Esophagus mucosa (tissue), 1 donor: ENCODE results near the gene HS3ST6. TPM values are rescaled to one million over a fixed set of nuclear protein-coding genes. Genes with fewer than 3 reads are reported as not detected.
"Not testable (repeated sequence)": the region's sequence is repeated elsewhere in the genome, so short reads cannot be mapped to it uniquely, and the experiment has no call there.

ENCODE experiments used
- ATAC-seq: fragments of 200-7000 bp; cut with Tn5 transposase; one replicate; pipeline ENCODE4 v1.9.1; 2020
- total RNA-seq: library from RNA; stranded (reverse); gene quantifications from one replicate; pipeline ENCODE4 v1.2.4, GENCODE V29; 2023
- donor health status: DM: yes; HTN: yes; CAD: no.

Gene HS3ST6
- 1.4 TPM for total RNA-seq

DNA sequence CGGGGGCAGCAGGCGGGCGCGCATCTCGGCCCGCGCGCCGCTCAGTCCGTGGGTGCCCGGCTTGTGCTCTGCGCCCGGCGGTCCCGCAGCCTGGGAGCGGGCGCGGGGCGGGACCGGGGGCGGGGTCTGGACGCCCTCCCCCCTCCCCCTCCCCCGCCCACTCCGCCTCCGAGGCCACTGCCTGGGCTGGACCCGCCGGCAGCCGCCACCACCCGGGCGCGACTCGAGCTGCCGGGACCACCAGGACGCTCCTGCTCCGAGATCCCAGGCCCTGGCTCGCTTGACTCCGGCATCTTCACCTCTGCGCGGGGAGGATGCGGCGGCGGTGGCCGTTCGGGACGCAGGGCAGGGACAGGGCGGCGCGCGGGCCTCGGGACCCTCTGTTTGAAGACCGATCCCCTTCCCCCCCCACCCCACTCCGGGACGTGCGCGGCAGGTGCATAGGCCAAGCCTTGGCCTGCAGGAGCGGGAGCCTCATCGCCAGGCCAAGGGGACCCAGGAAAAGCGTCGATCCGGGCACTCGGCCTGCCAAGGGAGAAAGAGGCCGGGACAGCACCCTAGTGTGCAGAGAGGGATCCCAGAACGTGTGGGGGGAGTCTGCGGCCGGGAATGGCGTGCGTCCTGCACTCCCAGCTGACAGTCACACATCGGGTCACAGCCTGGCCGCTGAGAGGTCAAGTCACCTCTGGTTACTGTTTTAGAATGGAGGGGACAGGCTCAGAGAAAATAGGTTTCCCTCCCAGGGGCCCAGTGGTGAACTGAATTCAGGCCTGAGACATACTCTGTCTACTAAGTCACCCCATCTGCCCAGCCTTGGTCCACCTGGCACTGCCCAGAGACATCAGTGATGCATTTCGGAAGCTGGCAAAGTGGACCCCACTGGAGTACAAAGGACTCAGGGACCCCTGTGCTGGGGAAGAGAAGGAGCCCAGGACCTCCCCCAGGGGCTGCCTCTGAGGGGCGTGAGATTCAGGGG, at the start of gene HS3ST6:
Gene HS3ST6 (minus strand): TSS at position 65 of the 976 bp plus-strand sequence. CDS start 92 bp downstream, outside the sequence.
- ATAC-seq = no peak

DNA sequence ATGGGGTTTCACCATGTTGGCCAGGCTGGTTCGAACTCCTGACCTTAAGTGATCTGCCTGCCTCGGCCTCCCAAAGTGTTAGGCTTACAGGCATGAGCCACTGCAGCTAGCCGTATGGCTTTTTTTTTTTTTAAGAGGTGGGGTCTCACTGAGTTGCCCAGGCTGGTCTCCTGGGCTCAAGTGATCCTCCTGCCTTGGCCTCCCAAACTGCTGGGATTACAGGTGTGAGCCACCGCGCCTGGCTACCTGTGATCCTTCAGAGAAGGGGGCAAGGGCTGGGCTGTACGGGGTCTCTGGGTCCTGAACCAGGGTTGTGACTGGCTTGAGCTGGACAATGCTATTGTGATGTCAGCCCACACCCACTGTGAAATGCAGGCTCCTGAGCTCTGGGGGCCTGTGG, 48.2 kb upstream of the HS3ST6 start, which contains the start of gene RNF151:
Gene RNF151 (plus strand): TSS at position 397 of the 400 bp plus-strand sequence. CDS start 26 bp downstream, outside the sequence.
- no peak for ATAC-seq

DNA sequence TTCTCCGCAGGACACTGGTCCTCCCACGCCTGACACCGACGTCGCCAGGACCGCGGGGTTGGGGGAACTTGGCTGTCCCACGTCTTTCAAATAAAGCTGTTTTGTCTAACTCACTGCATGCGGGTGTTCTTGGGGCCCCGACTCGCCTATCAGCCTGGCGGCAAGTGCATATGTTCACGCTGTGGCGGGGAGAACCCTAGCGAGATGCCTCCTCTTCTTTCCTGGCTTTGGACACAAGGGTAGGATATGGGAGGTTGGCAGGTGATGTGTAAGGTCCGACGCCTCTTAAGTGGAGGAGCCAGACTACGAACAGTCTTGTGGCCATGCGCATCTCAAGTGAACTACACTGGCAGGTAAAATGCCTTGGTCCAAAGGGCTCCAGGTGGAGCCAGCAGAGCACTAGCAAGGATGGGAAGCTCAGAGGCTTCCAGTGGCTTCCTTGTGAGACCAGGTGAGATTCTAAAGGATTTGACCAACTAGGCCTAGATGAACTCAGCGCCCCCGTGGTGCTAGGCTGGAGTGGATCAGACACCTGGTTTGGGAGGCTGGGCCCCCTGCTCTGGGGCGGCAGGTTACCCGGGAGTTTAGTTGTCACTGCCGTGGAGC, 47.3 kb upstream of the HS3ST6 start:
- ATAC-seq = no peak

DNA sequence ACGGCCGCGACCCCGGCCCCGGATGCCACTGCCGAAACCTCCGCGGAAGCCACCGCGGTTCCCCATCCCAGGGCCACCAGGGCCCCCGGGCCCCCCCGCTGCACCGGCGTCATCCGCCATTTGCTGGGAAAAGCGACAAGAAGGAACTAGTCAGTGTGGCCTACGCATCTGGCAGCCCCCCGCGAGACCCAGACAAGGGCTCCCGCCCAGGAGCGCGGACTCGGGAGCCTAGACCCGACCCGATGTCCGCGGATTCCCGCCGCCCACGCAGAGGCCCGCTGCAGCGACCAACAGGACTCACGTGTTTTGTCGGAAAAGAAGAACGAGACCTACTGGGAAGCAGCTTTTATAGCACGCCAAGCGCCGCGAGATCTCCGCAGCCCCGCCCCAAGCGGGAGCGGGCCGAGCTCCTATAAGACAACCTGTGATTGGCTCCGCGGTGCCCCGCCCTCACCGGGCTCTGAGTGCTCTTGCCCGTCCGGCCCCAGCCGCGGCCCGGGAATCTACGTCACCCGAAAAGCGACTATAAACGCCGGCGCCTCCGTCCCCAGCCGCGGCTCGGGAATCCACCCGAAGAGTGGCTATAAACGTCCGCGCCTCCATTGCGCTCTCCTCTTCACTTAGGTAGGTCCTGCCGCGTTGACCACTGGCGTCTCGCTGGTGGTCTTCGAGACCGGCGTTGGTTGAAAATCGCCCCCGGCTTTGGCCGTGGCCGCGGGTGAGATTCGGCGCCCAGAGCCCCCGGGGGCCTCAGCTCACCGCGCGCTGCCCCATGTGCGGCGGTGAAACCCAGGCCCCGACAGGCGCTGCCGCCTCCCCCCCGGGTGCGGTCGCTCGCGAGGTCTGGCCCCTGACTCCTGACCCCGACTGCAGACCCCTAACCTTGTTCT, 46.5 kb upstream of the HS3ST6 start, which contains the start of gene RPS2:
Gene RPS2 (minus strand): TSS at position 321 of the 890 bp plus-strand sequence. CDS start 201 bp downstream, at position 120.
- ATAC-seq = peak; percentile 94

DNA sequence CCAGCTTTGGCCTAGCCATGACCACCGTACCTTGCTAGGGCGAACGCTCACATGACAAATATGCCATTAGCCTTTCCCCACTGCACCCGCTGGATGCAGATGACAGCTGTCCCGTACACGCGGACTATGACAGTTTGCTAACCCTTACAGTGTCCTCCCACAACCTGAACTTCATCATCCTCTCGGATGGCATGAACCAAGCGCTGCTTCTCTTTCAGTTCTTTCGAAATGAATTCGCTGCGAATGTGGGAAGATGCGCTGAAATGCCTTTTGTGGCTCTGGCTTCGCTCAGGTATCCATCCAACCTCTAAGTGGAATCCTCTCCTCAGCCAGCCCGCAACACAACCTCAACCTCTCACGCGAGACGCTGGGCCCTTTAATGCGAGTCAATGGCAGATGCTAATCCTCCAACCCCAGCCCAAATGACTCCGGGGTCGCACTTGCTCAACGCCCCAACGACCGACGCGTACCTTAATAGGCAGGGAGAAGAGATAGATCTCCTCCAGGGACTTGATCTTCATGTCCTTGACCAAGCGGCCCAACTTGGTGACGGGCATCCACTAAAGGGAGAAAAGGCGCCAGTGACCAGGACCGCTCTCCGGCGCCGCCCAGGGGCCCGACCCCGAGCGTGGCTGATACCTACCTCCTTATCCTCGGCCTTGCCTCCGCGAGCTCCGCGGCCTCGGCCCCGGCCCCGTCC, 45.7 kb upstream of the HS3ST6 start:
- ATAC-seq = no peak

DNA sequence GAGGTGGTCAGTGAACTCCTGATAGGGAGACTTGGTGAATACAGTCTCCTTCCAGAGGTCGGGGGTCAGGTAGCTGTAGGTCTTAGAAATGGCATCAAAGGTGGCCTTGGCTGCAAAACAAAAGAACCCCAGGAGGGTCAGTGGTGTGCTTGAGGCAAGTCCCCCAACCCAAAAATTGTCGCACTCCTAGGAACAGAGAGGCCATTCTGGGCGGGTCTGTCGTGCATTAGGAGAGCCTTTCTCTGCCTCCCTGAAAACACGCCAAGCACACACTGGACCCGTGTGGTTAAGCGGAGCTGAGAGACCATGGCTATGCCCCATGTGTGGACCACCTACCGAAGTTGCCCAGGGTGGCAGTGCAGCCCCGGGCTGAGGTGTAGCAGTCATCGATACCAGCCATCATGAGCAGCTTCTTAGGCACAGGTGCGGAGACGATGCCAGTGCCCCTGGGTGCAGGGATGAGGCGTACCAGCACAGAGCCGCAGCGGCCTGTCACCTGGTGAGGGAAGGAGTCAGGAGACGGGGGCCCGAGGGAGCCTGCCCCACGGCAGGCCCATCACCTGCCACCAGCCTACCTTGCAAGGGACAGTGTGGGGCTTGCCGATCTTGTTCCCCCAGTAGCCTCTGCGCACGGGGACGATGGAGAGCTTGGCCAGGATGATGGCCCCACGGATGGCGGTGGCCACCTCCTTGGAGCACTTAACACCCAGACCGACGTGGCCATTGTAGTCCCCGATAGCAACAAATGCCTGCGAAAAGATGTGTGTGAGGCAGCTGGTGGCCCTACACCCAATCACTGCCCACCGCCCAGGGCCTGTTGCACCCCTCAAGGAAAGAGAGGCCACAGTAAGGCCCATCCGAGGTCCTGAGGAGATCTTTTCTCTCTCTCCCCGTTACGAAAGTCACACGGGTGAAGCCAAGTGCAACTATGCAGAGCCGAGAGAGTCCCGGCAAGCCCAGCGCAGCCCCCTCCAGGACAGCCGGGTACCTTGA, 44.2 kb upstream of the HS3ST6 start:
- ATAC-seq = not testable (repeated sequence)

DNA sequence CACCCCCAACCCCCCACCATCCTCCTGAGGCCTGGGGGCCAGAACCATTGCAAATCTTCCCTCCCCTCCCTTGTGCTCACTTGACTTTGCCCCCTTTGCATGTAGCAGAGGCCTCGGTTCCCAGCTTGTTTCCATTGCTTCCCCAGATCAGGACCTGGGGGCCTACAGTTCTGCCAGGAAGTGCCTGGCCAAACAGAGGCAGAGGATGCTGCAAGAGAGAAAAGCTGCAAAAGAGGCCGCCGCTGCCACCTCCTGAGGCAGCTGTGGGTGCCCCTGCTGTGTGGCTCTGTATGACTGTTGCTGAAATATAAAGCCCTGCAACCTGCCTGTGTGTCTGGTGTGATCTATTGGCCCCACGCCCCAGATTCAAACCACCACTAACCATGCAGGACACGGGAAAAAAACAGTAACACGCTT, 43.4 kb upstream of the HS3ST6 start:
- no peak for ATAC-seq

DNA sequence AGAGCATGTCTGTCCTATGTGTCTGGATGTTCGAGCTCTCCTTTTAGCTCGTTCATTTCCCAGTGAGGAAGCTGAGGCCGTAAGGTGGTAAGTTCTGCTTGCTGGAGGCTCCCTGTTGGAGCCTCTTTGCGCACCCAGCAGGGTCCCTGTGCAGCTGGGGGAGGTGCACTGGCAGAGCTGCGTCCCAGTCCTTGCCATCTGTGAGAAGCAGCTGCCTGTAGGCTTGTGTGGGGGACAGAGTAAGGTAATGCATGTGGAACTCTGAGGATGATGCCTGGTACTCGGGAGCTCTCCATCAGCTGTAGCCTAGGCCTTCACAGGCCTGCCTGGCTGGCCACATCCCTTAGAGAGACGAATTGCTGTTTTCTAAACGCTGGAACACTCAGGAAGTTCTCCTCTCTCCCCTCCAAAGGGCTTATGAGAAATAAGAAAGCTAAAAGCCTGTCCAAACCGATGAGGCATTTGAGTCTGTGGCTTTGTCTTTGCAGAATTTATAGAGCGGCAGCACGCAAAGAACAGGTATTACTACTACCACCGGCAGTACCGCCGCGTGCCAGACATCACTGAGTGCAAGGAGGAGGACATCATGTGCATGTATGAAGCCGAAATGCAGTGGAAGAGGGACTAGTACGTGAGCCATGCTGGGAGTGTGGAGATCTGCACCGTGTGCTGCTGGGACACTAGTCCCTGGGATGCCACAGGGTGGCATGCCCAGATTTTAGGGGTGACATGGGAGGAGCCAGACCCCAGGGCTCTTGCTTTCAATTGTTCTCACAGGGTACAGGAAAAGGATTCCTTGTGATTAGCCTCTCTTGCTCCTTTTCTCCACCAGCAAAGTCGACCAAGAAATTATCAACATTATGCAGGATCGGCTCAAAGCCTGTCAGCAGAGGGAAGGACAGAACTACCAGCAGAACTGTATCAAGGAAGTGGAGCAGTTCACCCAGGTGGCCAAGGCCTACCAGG, 42.7 kb upstream of the HS3ST6 start:
- ATAC-seq = peak; percentile 6

DNA sequence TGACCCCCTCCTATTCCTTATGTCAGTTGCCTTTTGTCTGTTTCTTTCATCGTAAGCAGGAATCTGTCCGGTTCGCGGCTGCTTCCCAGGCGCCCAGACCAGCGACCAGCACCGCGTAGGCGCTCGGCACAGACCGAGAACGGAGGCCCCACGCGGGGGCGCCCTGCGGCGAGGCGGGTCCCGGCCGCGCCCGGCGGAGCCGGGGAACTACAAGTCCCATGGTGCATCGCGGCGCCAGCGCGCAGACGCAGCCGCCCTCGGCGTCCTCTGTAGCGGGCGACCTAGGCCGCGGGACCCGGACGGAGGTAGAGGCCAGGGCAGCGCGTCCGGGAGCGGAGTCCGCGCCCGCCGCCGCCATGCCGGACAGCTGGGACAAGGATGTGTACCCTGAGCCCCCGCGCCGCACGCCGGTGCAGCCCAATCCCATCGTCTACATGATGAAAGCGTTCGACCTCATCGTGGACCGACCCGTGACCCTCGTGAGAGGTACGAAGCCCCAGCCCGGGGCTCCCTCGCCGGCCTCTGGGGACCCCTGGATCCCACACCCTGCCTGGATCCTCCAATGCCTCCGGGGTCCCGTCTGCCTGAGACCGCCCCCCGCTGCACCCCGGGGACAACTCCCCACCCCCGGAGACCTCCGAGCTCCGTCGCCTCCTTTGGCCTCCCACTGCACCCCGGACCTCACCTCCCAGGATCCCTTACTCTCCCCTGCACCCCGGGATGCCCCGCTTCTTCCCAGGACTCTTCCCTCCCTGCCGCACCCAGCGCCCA, 41.2 kb upstream of the HS3ST6 start, which contains the start of gene NDUFB10:
Gene NDUFB10 (plus strand): TSS at position 270 of the 771 bp plus-strand sequence. CDS start 87 bp downstream, at position 357.
- peak; percentile 83 for ATAC-seq

DNA sequence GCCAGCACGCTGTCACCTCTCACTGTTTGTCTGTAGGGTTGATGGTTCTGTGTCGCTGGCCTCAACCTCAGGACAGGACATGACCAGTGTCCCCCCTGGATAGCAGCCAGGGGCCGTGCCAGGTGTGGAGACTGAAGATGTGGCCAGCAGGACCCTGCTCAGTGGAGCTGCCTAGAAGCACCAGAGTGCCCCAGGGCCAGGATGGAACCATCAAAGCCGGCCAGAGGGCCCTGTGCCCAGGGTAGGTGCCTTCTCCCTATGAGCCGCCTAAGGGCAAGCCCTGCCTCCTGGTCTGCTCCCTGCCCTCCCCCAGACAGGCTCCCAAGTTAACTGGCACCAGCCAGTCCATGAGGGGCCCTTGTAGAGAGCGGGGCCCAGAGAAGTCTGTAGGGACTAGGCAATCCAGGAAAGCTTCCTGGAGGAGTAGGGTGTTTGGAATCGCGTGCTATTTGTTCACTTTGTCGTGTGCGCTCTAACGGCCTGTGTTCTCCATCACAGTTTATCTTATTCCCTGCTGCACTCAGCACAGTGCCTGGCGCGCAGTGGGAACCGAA, 40.6 kb upstream of the HS3ST6 start:
- peak; percentile 14 for ATAC-seq

DNA sequence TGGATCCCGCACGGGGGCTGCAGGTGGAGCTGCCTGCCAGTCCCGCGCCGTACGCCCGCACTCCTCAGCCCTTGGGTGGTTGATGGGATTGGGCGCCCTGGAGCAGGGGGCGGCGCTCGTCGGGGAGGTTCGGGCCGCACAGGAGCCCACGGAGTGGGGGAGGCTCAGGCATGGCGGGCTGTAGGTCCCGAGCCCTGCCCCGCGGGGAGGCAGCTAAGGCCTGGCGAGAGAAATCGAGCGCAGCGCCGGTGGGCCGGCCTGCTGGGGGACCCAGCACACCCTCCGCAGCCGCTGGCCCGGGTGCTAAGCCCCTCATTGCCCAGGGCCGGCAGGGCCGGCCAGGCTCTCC, 39.9 kb upstream of the HS3ST6 start:
- not testable (repeated sequence) for ATAC-seq

DNA sequence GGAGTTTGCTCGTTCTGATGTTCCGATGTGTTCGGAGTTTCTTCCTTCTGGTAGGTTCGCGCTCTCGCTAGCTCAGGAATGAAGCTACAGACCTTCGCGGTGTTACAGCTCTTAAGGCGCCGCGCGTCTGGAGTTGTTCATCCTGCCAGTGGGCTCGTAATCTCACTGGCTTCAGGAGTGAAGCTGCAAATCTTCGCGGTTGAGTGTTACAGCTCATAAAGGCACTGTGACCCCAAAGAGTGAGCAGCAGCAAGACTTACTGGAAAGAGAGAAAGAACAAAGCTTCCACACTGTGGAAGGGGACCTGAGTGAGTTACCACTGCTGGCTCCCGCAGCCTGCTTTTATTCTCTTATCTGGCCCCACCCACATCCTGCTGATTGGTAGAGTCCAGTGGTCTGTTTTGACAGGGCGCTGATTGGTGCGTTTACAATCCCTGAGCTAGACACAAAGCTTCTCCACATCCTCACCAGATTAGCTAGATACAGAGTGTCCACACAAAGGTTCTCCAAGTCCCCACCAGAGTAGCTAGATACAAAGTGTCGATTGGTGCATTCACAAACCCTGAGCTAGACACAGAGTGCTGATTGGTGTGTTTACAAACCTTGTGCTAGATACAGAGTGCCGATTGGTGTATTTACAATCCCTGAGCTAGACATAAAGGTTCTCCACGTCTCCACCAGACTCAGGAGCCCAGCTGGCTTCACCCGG, 39.4 kb upstream of the HS3ST6 start:
- ATAC-seq = not testable (repeated sequence)

DNA sequence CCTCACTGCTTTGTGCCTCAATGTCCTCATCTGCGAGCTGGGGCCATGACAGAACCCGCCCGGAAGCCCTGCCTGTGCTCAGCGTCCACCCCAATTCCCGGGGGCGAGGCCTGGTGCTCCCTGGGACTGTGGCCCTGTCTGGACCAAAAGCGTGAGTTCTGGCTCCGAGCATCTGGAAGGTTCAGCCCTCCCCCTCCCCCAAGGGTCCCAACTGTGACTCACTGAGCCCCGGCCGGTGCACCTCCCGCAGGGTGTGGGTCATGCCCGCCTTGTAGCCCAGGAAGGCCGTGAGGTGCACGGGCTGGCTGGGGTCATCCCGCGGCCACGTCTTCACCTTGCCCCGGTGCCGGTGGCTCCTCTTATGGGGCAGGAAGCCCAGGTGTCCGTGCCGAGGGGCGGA, 35.5 kb upstream of the HS3ST6 start:
- no peak for ATAC-seq

DNA sequence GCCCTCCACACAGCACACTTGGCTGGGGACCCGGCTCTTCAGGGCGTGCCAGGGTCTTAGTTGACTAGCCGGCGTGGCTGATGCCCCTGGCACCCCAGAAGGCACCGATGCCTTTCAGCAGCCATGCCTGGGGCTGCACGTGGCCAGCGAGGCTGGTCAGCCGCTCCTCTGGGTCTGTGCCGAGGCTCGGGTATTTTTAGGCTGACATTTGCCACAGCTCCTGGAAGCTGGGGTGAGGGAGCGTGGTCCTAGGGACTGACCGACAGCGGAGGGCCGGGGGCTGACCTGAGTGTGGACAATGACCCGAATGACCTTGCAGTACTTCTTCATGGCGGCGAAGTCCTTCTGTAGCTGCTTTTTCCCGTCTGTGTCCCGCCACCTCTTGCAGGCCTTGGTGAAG, 32.3 kb upstream of the HS3ST6 start:
- no peak for ATAC-seq

DNA sequence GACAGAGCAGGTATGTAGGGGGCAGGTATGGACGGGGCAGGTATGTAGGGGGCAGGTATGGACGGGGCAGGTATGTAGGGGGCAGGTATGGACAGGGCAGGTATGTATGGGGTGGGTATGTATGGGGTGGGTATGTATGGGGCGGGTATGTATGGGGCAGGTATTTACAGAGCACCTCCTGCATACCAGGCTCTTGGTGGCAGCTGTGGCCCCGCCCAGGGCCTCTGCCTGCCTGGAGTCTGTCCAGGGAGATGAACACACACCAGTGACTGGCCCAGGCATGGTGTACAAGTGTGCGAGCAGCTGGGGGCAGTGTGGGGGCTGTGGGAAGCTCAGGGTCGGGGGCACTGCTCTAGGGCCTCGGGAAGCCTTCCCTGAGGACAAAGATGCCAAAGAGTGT, 31.8 kb upstream of the HS3ST6 start:
- ATAC-seq = peak; percentile 69

DNA sequence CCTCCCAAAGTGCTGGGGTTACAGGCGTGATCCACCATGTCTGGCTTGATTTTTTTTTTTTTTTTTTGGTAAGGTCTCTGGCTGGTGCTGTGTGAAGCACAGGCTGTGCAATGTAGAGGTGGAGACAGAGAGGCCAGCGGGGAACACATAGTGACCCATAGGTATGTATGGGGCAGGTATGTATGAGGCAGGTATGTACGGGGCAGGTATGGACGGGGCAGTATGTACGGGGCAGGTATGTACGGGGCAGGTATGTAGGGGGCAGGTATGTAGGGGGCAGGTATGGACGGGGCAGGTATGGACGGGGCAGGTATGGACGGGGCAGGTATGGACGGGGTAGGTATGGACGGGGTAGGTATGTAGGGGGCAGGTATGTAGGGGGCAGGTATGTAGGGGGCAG, 31.3 kb upstream of the HS3ST6 start:
- no peak for ATAC-seq

DNA sequence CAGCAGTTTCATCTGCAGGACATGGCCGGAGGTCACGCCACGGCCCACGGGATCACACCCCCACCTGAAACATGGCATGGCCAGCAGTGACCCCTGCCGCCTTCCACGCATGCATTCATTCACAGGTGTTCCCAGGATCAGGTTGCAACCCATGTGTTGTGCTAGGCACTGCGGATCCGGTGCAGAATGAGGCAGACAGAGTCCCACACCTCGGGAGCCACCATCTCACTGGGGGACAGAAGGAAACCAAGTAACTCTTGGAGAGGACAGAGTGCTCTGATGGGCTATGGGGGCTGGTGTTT, 29.1 kb upstream of the HS3ST6 start:
- ATAC-seq = no peak
